ENCODE data around the gene TMPRSS3. TPM values are rescaled to one million over a fixed set of nuclear protein-coding genes. Genes with fewer than 3 reads are reported as not detected.

Gene TMPRSS3
- total RNA-seq, 1 experiment from 2014 or later: 2.0 TPM

DNA sequence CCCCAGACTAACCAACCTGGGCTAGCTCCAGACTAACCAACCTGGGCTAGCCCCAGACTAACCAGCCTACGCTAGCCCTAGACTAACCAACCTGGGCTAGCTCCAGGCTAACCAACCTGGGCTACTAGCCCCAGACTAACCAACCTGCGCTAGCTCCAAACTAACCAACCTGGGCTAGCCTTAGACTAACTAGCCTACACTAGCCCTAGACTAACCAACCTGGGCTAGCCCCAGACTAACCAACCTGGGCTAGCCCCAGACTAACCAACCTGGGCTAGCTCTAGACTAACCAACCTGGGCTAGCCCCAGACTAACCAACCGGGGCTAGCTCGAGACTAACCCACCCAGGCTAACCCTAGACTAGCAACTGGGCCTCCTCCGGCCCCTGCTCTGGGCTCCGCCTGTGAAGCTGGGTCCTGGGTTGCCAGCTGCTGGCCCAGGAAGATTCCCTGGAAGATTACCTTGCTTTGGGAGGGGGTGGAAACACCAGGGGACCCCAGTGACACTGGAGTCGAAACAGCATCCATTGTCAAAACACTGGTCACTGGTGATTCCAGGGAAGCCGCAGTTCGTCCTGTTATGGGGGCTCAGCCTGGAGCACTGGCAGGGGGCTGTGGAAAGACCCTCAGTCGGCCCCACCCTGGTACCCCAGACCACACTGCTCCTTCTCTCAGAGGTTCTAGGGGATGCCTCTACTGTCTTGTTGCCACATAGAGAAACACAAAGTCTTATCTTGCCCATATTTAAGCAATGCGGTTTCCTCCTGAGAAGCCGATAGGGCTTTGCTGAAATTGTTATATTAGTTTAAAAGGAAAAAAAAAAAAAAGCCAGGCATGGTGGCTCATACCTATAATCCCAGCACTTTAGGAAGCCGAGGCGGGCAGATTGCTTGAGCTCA, 46.2 kb downstream of the TMPRSS3 start:
- Mint-ChIP-seq H3K4me3 (ENCODE audit: unreplicated experiment) (no peak overlapping the region), H3K9me3 (ENCODE audit: unreplicated experiment) (peaks cover 8% of the 10 kb centered on the region), H3K4me1 (ENCODE audit: insufficient read depth, unreplicated experiment) (no peaks in the 10 kb centered on the region), H3K27me3 (ENCODE audit: insufficient read depth, unreplicated experiment) (peaks cover 20% of the 10 kb centered on the region), H3K27ac (ENCODE audit: low read depth, unreplicated experiment) (no peak overlapping the region), H3K36me3 (ENCODE audit: insufficient read depth, unreplicated experiment) (peaks cover 6% of the 10 kb centered on the region)
- intact Hi-C loops (cut with micrococcal nuclease): no loop called here
- TF ChIP-seq, protein P1, sequence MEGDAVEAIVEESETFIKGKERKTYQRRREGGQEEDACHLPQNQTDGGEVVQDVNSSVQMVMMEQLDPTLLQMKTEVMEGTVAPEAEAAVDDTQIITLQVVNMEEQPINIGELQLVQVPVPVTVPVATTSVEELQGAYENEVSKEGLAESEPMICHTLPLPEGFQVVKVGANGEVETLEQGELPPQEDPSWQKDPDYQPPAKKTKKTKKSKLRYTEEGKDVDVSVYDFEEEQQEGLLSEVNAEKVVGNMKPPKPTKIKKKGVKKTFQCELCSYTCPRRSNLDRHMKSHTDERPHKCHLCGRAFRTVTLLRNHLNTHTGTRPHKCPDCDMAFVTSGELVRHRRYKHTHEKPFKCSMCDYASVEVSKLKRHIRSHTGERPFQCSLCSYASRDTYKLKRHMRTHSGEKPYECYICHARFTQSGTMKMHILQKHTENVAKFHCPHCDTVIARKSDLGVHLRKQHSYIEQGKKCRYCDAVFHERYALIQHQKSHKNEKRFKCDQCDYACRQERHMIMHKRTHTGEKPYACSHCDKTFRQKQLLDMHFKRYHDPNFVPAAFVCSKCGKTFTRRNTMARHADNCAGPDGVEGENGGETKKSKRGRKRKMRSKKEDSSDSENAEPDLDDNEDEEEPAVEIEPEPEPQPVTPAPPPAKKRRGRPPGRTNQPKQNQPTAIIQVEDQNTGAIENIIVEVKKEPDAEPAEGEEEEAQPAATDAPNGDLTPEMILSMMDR (IDR thresholded peaks at IDR 0.05; ENCODE audit: unreplicated experiment): no peak
- BruUV-seq (replicated peaks): no TSS peak
- no peak for DNase-seq (ENCODE audit: unreplicated experiment)
- CTCF ChIA-PET: interaction anchor here (1.1 kb wide), 1 partner anchor 12 kb away, joined by 3 read pairs; no protein-coding TSS in a partner anchor
- POLR2A ChIA-PET: no interaction called here

DNA sequence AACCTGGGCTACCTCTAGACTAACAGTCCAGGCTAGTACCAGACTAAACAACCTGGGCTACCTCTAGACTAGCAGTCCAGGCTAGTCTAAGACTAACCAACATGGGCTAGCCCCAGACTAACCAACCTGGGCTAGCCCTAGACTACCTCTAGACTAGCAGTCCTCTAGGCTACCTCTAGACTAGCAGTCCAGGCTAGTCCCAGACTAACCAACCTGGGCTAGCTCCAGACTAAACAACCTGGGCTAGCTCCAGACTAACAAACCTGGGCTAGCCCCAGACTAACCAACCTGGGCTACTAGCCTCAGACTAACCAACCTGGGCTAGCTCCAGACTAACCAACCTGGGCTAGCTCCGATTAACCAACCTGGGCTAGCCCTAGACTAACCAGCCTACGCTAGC, 47.1 kb downstream of the TMPRSS3 start:
- H3K9me3 Mint-ChIP-seq (ENCODE audit: unreplicated experiment): peaks cover 7% of the 10 kb centered on the region
- intact Hi-C loops (cut with micrococcal nuclease): no loop called here
- H3K4me3 Mint-ChIP-seq (ENCODE audit: unreplicated experiment): no peak overlapping the region
- POLR2A ChIA-PET: no interaction called here
- H3K27ac Mint-ChIP-seq (ENCODE audit: low read depth, unreplicated experiment): no peak overlapping the region
- DNase-seq (ENCODE audit: unreplicated experiment): no peak
- H3K27me3 Mint-ChIP-seq (ENCODE audit: insufficient read depth, unreplicated experiment): peaks cover 12% of the 10 kb centered on the region
- BruUV-seq (replicated peaks): no TSS peak
- TF ChIP-seq, protein P1 (IDR thresholded peaks at IDR 0.05; ENCODE audit: unreplicated experiment): no peak
- CTCF ChIA-PET: interaction anchor here (1.1 kb wide), 1 partner anchor 12 kb away, joined by 3 read pairs; no protein-coding TSS in a partner anchor
- no peaks in the 10 kb centered on the region for H3K4me1 Mint-ChIP-seq (ENCODE audit: insufficient read depth, unreplicated experiment)
- H3K36me3 Mint-ChIP-seq (ENCODE audit: insufficient read depth, unreplicated experiment): peaks cover 6% of the 10 kb centered on the region

DNA sequence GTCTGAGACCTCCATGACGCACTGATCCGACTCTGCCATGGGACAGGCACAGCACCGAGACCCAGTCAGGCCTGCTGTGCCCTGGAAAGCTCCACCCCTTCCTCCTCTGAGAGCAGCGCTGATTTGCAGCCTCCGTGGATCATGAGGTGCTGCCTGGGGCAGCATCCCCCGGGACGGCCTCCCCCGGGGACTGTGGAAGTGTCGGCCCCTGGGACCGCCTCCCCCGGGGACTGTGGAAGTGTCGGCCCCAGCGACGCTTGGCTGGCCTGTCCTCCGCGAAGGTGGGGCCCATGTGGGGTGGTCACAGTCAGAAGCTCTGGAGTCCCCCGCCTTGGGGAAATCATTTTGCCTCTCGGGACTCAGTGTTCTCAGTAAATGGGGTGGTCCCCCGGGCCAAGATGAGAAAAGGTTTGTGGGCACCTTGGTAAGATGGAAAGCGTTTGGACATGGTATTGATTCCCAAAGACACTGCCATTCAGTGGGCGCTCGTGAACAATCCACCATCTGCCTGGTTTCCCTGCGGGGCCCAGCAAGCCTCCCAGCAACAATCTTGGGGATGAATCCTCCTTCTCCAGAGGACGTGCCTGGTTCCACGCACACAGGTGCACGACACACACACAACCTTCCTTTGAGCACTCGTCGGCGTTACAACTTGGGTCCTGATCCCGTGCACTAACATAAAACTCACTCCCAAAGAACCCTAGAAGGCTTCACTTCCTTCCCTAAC, 48.1 kb downstream of the TMPRSS3 start:
- Mint-ChIP-seq H3K27me3 (ENCODE audit: insufficient read depth, unreplicated experiment) (peaks cover 2% of the 10 kb centered on the region), H3K27ac (ENCODE audit: low read depth, unreplicated experiment) (no peak overlapping the region), H3K4me3 (ENCODE audit: unreplicated experiment) (no peak overlapping the region), H3K9me3 (ENCODE audit: unreplicated experiment) (no peaks in the 10 kb centered on the region), H3K4me1 (ENCODE audit: insufficient read depth, unreplicated experiment) (no peaks in the 10 kb centered on the region), H3K36me3 (ENCODE audit: insufficient read depth, unreplicated experiment) (no peaks in the 10 kb centered on the region)
- no TSS peak for BruUV-seq (replicated peaks)
- intact Hi-C loops (cut with micrococcal nuclease): no loop called here
- CTCF ChIA-PET: interaction anchor here (0.7 kb wide), 1 partner anchor 410 kb away, joined by 3 read pairs; no protein-coding TSS in a partner anchor
- DNase-seq (ENCODE audit: unreplicated experiment): no peak
- POLR2A ChIA-PET: no interaction called here
- TF ChIP-seq, protein P1 (IDR thresholded peaks at IDR 0.05; ENCODE audit: unreplicated experiment): no peak

Measured in MCF 10A (cell line).